Posterior vena cava (tissue), 2 donors: Measurements from ENCODE around the gene CEL. TPM values are rescaled to one million over a fixed set of nuclear protein-coding genes. Genes with fewer than 3 reads are reported as not detected.

Source experiments
- DNase-seq: peaks from one replicate; pipeline ENCODE4 v3.0.0-alpha.2; 2020; ENCODE audit warnings: low spot score
- intact Hi-C, 2 donors: fragments of 100-400 bp; cut with DNase I; formaldehyde crosslinking; loops; one replicate each; pipeline versions ENCODE4 v1.14.1 to v1.14.2; 2022 to 2023
- total RNA-seq, 2 donors: library from RNA; stranded (reverse); fragmentation: NEBNext Ultra II Directional; extraction: Animal tissue kit (Norgen Biotek cat#: 25700); gene quantifications; one replicate each; pipeline ENCODE4 v1.2.1, GENCODE V29; 2021
- donor health status: DM: yes; HTN: yes; CAD: no.
- donor health status: DM: yes; HTN: yes; CAD: no.

The CEL gene
- total RNA-seq, 2 donors from 2014 or later = 0.51 to 2.8 TPM

DNA sequence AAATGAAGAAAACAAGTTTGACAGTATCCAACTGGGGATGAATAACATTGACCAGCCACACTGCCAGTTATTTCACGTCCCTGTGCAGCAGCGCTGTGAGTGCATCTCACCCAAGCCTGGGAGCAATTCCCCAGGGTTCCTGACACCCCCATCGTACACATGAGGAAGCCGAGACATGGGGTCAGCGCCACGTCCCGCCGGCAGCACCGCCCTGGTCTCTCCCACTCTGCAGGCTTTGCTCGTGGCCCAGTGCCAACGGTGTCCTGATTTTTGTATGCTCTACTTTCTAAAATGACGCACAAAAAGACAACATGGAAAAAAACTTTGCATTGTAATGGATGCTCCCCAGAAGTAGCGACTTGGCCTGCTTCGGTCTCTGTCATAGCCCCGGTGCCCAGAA is 16.6 kb upstream of the CEL start:
- intact Hi-C loops = loop anchor here in 1 of 2 donors (10.0 kb wide), 1 partner anchor 100 kb away; no protein-coding TSS in a partner anchor

DNA sequence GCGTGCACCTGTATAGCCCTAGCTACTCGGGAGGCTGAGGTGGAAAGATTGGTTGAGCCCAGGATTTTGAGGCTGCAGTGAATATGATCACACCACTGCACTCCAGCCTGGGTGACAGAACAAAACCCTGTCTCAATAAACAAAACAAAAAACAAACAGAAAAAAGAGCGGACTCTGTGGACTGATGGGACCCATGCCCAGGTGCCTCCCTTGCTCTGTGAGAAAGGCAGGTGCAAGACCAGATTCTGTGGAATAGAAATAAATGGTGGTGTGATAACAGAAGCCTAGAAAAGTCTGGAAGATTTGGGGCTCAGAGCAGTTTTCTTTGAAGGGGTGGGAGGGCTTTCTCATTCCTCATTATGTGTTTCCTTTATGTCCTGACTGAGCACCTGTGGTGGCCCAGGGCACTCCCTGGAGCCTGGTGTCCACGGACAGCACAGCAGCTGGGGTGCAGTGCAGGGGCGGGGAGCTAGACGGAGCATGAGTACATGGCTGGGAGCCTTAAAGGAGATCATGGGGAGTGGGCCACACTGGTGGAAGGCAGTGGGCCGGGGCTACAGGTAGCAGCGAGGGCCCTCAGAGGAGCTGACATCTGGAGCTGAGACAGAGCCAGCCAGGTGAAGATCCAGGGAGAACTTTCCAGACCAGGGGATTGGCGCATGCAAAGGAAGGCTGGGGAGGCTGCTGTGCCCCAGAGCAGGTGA is 15.4 kb upstream of the CEL start:
- no peak for DNase-seq
- intact Hi-C loops = loop anchor here in 1 of 2 donors (10.0 kb wide), 1 partner anchor 98 kb away; no protein-coding TSS in a partner anchor

More for the DNA sequence above, 16.6 kb upstream of the CEL start:
- DNase-seq = no peak

DNA sequence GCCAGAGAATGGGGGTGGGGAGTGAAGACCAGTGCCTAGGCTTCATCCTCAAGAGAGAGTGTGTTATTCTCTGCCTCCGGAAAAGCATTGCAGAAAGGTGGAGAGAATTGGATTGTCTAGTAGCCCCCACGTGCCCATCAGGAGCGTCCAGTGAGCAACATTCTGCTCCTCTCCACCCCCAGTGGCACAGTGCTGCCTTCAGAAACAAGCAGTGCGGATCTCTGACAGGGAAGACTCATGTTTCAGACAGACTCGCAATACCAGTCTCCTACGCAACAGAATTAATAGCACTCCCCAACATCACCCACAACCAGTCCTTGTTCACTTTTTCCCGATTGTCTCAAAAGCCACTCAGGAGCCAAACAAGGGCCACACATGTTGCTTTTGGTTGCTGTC is 14.9 kb upstream of the CEL start:
- no peak for DNase-seq
- intact Hi-C loops = loop anchor here in 1 of 2 donors (10.0 kb wide), 1 partner anchor 98 kb away; no protein-coding TSS in a partner anchor

GRCh38 chr9:133048595-133048994 is 13.2 kb upstream of the CEL start:
- intact Hi-C loops = loop anchor here in 1 of 2 donors (10.0 kb wide), 1 partner anchor 96 kb away; no protein-coding TSS in a partner anchor
- no peak for DNase-seq

DNA sequence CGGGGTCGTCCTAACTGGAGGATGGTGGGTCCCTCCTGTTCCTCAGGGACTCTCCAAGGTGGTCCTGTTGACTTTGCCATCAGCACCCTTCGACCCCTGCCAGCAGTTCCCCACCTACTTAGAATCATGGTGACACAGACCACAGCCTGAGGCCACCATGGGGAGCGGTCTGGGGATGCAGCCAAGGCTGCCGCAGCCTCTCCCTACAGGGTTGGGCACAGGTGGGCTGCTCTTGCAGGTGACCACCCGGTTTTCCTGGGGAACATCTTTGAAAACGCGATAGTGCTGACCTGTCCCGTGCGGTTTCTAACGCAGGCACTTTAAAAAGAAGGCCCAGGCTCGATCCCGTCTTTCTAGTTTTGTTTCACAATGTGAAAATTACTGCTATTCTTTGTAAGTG is 12.7 kb upstream of the CEL start:
- intact Hi-C loops = loop anchor here in 1 of 2 donors (10.0 kb wide), 1 partner anchor 96 kb away; no protein-coding TSS in a partner anchor
- DNase-seq = no peak

GRCh38 chr9:133050142-133050541 is 11.6 kb upstream of the CEL start:
- DNase-seq = no peak
- intact Hi-C loops = no loop called here

- DNase-seq = no peak
- intact Hi-C loops = no loop called here
Measured at GRCh38 chr9:133050781-133051180, 11.0 kb upstream of the CEL start.

- intact Hi-C loops = no loop called here
- no peak for DNase-seq
Measured at GRCh38 chr9:133051281-133051900, 10.4 kb upstream of the CEL start.

GRCh38 chr9:133051966-133052539 is 9.7 kb upstream of the CEL start:
- intact Hi-C loops = no loop called here
- no peak for DNase-seq

- intact Hi-C loops = no loop called here
- no peak for DNase-seq
Measured at GRCh38 chr9:133054194-133054890, 7.4 kb upstream of the CEL start.

- no peak for DNase-seq
- intact Hi-C loops = no loop called here
Measured at GRCh38 chr9:133054966-133055365, 6.8 kb upstream of the CEL start.

GRCh38 chr9:133055788-133056420 is 5.9 kb upstream of the CEL start:
- intact Hi-C loops = no loop called here
- DNase-seq = no peak

GRCh38 chr9:133056533-133056932 is 5.2 kb upstream of the CEL start:
- no peak for DNase-seq
- intact Hi-C loops = no loop called here

- intact Hi-C loops = no loop called here
- DNase-seq = no peak
Measured at GRCh38 chr9:133057006-133057405, 4.8 kb upstream of the CEL start.

- intact Hi-C loops = no loop called here
- DNase-seq = no peak
Measured at GRCh38 chr9:133057553-133057952, 4.2 kb upstream of the CEL start.

- DNase-seq = no peak
- intact Hi-C loops = no loop called here
Measured at GRCh38 chr9:133058071-133058470, 3.7 kb upstream of the CEL start.

- intact Hi-C loops = no loop called here
- DNase-seq = peak; percentile 54
Measured at GRCh38 chr9:133058550-133059320, 3.0 kb upstream of the CEL start.

DNA sequence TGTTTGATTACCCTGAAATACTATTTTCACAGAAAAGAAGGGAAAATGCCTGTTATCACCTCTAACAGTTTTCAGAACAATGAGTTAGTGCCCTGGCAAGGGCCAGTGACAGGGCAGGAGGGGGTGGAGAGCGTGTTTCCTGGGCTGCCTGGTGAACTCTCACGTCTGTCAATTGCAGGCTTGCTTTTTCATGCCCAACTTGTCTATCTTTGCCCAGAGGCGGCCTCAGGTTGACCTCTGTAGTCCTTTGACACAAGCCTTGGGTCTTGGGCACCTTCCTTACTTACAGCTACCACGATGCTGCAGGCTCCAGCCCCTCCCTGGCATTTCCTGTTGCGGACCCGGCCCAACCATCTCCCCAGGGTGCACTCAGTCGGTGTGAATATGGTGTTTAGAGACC is 2.2 kb upstream of the CEL start:
- intact Hi-C loops = no loop called here
- DNase-seq = no peak

DNA sequence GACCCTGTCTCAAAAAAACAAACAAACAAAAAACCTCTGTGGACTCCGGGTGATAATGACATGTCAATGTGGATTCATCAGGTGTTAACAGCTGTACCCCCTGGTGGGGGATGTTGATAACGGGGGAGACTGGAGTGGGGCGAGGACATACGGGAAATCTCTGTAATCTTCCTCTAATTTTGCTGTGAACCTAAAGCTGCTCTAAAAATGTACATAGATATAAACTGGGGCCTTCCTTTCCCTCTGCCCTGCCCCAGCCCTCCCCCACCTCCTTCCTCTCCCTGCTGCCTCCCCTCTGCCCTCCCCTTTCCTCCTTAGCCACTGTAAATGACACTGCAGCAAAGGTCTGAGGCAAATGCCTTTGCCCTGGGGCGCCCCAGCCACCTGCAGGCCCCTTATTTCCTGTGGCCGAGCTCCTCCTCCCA is 1.4 kb upstream of the CEL start:
- DNase-seq = no peak
- intact Hi-C loops = no loop called here
